GM23338 (cell line): Measurements from ENCODE around the gene RHBDD1. TPM values are rescaled to one million over a fixed set of nuclear protein-coding genes. Genes with fewer than 3 reads are reported as not detected.

Experiments used
- ATAC-seq: fragments of 200-7000 bp; cut with Tn5 transposase; 3 replicates; pipeline ENCODE4 v1.9.1; 2020
- DNase-seq: peaks from one replicate; pipeline ENCODE4 v3.0.0-alpha.2; 2015; ENCODE audit warnings: low spot score
- H2AFZ ChIP-seq: fragments of 200-600 bp; sonication (generic); 2 replicates; pipeline ENCODE4 v1.8.0; 2016; ENCODE audit warnings: antibody characterized with exemption, mild to moderate bottlenecking, moderate library complexity
- H3F3A ChIP-seq: fragments of 200-600 bp; sonication (generic); replicated peaks from 2 replicates; pipeline ENCODE4 v1.8.0; 2017; ENCODE audit warnings: antibody characterized with exemption, mixed run types, low read depth
- H3K27ac ChIP-seq: fragments of 200-600 bp; sonication (generic); 2 replicates; pipeline ENCODE4 v1.6.1; 2016; ENCODE audit warnings: low read depth
- H3K27me3 ChIP-seq: fragments of 200-600 bp; sonication (generic); 2 replicates; pipeline ENCODE4 v1.8.0; 2016; ENCODE audit warnings: mild to moderate bottlenecking, mixed run types, moderate library complexity; ENCODE audit not compliant: insufficient read depth
- H3K36me3 ChIP-seq: fragments of 200-600 bp; sonication (generic); 2 replicates; pipeline ENCODE4 v1.8.0; 2016; ENCODE audit warnings: mild to moderate bottlenecking; ENCODE audit not compliant: insufficient read depth
- H3K4me1 ChIP-seq: fragments of 200-600 bp; sonication (generic); 2 replicates; pipeline ENCODE4 v1.8.0; 2016; ENCODE audit warnings: mild to moderate bottlenecking, moderate library complexity; ENCODE audit not compliant: insufficient read depth
- H3K4me2 ChIP-seq: fragments of 200-600 bp; sonication (generic); 2 replicates; pipeline ENCODE4 v1.7.1; 2017; ENCODE audit warnings: mixed run types
- H3K4me3 ChIP-seq: fragments of 200-600 bp; sonication (generic); 2 replicates; pipeline ENCODE4 v1.6.1; 2016; ENCODE audit warnings: mixed run types
- H3K79me2 ChIP-seq: fragments of 200-600 bp; sonication (generic); replicated peaks from 2 replicates; pipeline ENCODE4 v1.8.0; 2017; ENCODE audit warnings: mild to moderate bottlenecking; ENCODE audit not compliant: insufficient read depth
- H3K9me2 ChIP-seq: fragments of 200-600 bp; sonication (generic); 2 replicates; pipeline ENCODE4 v1.8.0; 2017; ENCODE audit not compliant: insufficient read depth
- H4K20me1 ChIP-seq: fragments of 200-600 bp; sonication (generic); replicated peaks from 2 replicates; pipeline ENCODE4 v1.8.0; 2017; ENCODE audit warnings: mild to moderate bottlenecking; ENCODE audit not compliant: insufficient read depth
- H3K27ac Mint-ChIP-seq: 2 replicates; pipeline ENCODE4 v1.8.0; 2020; ENCODE audit warnings: inconsistent platforms, mild to moderate bottlenecking, moderate library complexity, mixed read lengths
- H3K27me3 Mint-ChIP-seq: 3 replicates; pipeline ENCODE4 v1.8.0; 2022; ENCODE audit warnings: low read depth, mild to moderate bottlenecking, moderate library complexity, mixed read lengths, inconsistent platforms; ENCODE audit not compliant: insufficient read depth, poor library complexity
- H3K36me3 Mint-ChIP-seq: 3 replicates; pipeline ENCODE4 v1.8.0; 2021; ENCODE audit warnings: low read depth, mild to moderate bottlenecking, inconsistent platforms, moderate library complexity, mixed read lengths
- H3K4me1 Mint-ChIP-seq: 3 replicates; pipeline ENCODE4 v1.8.0; 2020; ENCODE audit warnings: mild to moderate bottlenecking, inconsistent platforms, mixed read lengths
- H3K4me3 Mint-ChIP-seq: 3 replicates; pipeline ENCODE4 v1.8.0; 2021; ENCODE audit warnings: moderate library complexity, mild to moderate bottlenecking, inconsistent platforms, mixed read lengths
- H3K9me3 Mint-ChIP-seq: 3 replicates; pipeline ENCODE4 v1.8.0; 2020; ENCODE audit warnings: moderate library complexity, mild to moderate bottlenecking, inconsistent platforms, mixed read lengths
- CREB1 ChIP-seq: fragments of 250-450 bp; sonication (Bioruptor Pico); IDR thresholded peaks from 2 replicates; pipeline ENCODE4 v1.5.0; 2020; ENCODE audit warnings: low read depth, mild to moderate bottlenecking, moderate library complexity
- EZH2phosphoT487 ChIP-seq: fragments of 200-600 bp; sonication (generic); IDR thresholded peaks from one replicate; pipeline ENCODE4 v1.8.1; 2018; ENCODE audit warnings: antibody characterized with exemption; ENCODE audit not compliant: unreplicated experiment
- POLR2AphosphoS5 ChIP-seq: IDR thresholded peaks from 2 replicates; pipeline ENCODE4 v1.6.1; 2016; ENCODE audit warnings: antibody characterized with exemption, low read depth
- REST ChIP-seq: IDR thresholded peaks from one replicate; pipeline ENCODE4 v1.6.1; 2018; ENCODE audit warnings: antibody characterized with exemption; ENCODE audit not compliant: unreplicated experiment
- ZNF114 ChIP-seq: fragments of 250-450 bp; sonication (Bioruptor Pico); IDR thresholded peaks from 2 replicates; pipeline ENCODE4 v1.5.0; 2020; ENCODE audit warnings: mild to moderate bottlenecking, moderate library complexity
- ZNF462 ChIP-seq: fragments of 250-450 bp; sonication (Bioruptor Pico); IDR thresholded peaks from 2 replicates; pipeline ENCODE4 v1.5.0; 2020; ENCODE audit warnings: mild to moderate bottlenecking, moderate library complexity
- polyA plus RNA-seq: library from polyadenylated mRNA; unstranded; fragments of >200 nt; fragmentation: Nextera tagmentation; extraction: Ambion mirVana; gene quantifications from 2 replicates; pipeline ENCODE4 v1.2.1, GENCODE V29; 2016
- total RNA-seq: library from RNA; depleted of rRNA; stranded (reverse); fragments of >200 nt; shearing (Covaris generic); gene quantifications from 2 replicates; pipeline ENCODE4 v1.2.3, GENCODE V29; 2014

The RHBDD1 gene
- total and polyA plus RNA-seq, 2 experiments from 2014 or later = 7.3 to 13.0 TPM

- Mint-ChIP-seq H3K4me3 (no peak overlapping the region), H3K36me3 (peaks cover 6% of the 10 kb centered on the region; the same call in 2 of the 3 replicates), H3K27me3 (no peaks in the 10 kb centered on the region), H3K4me1 (no peaks in the 10 kb centered on the region), H3K9me3 (peaks cover 2% of the 10 kb centered on the region; the same call in 1 of the 3 replicates), H3K27ac (no peak overlapping the region)
- DNase-seq (no peak), ATAC-seq (no peak)
- no peak overlapping the region for H3K27ac ChIP-seq
- H2AFZ ChIP-seq = no peak overlapping the region
- TF ChIP-seq POLR2AphosphoS5 (no peak), REST (no peak), ZNF114 (no peak), ZNF462 (CRISPR knock-in tag) (no peak), CREB1 (CRISPR knock-in tag) (no peak), EZH2phosphoT487 (no peak)
- H3K9me2 ChIP-seq = peaks cover 11% of the 10 kb centered on the region
- no peaks in the 10 kb centered on the region for H4K20me1 ChIP-seq
- H3K4me2 ChIP-seq = no peak overlapping the region
- H3F3A ChIP-seq = no peaks in the 10 kb centered on the region
- no peak overlapping the region for H3K4me3 ChIP-seq
- H3K27me3 ChIP-seq = no peaks in the 10 kb centered on the region
- H3K4me1 ChIP-seq = no peaks in the 10 kb centered on the region
- H3K36me3 ChIP-seq = no peaks in the 10 kb centered on the region
- no peaks in the 10 kb centered on the region for H3K79me2 ChIP-seq
These were observed 117.4 kb downstream of the RHBDD1 start for GRCh38 chr2:226953206-226953605.
